Renal cortex interstitium (tissue), 11 donors: ENCODE measurements around the gene COMMD10. TPM values are rescaled to one million over a fixed set of nuclear protein-coding genes. Genes with fewer than 3 reads are reported as not detected.
A peak's percentile ranks its signal among the peaks of the same experiment; 100 is the strongest.

Experiments used
- DNase-seq, 11 donors: peaks; one replicate each; pipeline ENCODE4 v3.0.0-alpha.2; 2013; ENCODE audit warnings: low read depth in 9 of 11, low spot score in 4 of 11; ENCODE audit errors: extremely low read depth in 1 of 11
- polyA plus RNA-seq, 3 donors: library from polyadenylated mRNA; unstranded; fragments of 120-200 nt; gene quantifications; one replicate each; pipeline ENCODE4 v1.2.1, GENCODE V29; 2013; ENCODE audit not compliant: insufficient read length in 3 of 3

Gene COMMD10
- polyA plus RNA-seq, 3 donors = 52.7 to 65.6 (median 57.3) TPM

DNA sequence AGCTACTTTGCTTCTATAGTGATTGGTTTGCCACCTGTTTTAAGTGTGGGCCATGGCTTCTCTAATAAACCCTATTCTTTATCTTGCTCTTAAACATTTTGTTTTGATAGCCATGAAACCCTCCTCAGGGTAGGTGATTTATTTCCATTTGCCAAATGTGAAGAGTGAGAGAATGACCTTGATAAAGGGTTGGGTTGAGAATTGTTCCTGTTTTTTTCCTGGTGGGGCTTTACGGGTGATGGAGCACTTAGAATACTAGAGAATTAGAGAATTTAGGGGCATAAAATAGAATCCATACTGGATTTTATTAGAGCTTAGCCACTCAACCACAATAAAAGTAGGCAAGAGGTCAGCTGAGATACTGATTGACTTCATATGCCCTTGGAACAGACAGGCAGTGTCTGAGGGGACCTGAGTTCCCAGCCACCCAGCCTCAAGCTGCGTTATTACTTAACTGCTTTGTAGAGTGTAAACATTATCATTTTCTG, 68.9 kb downstream of the COMMD10 start:
- no peak for DNase-seq

DNA sequence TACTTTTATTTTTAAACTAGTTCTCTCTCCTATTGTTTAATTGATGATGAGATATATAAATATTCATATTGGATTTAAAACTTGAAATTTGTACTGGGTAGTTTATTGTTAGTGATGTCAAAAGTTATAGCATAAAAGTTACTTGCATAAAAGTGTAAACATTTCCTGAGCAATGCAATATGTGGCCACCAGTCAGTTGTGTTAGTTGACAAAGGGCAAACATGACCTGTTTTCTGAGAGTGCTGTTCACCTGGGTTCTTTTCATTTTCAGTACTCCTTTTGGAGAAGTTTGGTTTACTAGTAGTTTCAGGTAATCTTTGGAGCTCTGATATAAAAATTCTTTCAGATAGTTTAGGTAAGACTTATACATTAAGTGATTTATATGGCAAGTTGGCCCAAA, 69.4 kb downstream of the COMMD10 start:
- DNase-seq = no peak

DNA sequence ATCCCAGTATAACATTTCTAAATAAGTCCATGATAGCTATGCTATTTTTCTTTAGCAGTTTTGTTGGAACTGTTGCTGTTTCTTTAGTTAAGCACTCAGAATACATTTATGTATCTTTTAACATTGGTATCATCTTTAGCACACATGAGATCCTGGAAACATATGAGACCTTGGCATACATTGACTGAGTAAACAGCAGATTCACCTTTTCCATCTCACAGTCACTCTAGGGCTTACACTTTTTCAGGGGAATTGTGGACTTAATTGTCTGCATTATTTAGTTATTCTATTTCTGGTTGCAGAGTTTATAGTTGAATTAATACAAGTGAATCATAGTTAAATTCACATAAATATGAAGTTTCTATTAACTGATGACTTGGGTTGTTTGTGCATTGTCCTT, 70.1 kb downstream of the COMMD10 start:
- no peak for DNase-seq

DNA sequence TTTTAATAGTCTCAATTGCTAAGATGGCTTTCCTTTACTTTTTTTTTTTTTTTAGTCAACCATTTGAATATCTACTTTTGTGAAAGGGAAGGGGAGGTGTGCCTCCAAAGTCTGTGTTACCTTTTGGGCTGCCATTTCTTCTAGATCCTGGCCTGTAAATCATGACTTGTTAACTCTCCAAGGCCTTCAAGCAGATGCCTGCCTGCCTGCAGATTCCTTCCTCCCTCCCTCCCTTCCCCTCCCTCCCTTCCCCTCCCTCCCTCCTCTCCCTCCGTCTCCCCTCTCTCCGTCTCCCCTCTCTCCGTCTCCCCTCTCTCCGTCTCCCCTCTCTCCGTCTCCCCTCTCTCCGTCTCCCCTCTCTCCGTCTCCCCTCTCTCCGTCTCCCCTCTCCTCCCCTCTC, 73.1 kb downstream of the COMMD10 start:
- DNase-seq = no peak

GRCh38 chr5:116159006-116159405, 74.2 kb downstream of the COMMD10 start:
- DNase-seq = no peak

DNA sequence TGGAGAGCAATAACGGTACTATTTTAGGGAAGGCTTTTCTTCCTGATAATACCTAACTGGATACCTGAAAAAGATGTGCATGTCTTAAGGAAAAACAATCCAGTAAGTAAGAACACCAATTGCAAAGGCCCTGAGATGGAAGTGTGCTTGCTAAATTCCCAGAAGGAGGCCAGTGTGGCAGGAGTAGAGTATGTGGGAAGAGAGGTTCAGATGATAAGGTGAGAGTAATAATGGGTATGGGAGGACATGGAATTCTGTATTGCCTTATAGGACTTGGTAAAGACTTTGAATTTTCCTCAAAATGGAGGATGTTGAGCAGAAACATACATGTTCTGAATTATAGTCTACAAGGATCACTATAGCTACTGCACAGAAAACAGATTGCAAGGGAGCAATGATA, 89.3 kb downstream of the COMMD10 start:
- no peak for DNase-seq

GRCh38 chr5:116176121-116176520, 91.3 kb downstream of the COMMD10 start:
- DNase-seq = no peak

DNA sequence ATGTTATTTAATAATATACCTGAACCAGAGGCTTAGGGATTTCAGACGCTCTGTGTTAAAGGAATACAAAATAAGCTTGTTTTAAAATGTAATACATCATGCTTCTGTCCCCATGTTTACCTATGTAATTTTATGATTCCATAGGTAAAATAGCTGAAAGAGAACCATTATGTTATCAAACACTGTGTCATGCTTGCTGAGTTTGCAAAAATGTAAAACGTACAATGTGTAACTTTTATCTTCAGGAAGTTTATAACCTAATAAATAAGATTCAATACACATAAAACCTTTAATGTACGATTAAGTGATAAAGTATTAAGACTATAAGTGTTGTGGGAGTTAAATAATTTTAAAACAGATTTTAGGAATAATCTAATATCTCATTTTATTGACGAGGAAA, 94.1 kb downstream of the COMMD10 start:
- no peak for DNase-seq

DNA sequence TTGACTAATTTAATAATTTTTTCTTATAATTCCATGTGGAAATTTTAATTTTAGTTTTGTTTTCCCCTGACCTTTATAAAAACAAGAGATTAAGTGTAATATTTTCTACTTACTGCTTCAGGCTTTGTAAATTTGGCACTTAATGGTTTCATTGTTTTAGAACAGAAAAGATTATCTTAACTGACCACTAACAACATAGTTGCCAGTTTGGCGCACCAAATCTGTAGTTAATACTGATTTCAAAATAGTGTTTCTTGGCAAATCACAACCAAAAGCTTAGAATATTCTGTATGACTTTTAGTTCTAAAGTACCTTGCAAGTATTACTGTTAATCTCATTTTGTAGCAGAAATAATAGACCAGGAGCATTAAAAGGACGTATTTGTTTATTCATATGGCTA, 124.3 kb downstream of the COMMD10 start:
- no peak for DNase-seq

GRCh38 chr5:116212225-116212624, 127.4 kb downstream of the COMMD10 start:
- no peak for DNase-seq

DNA sequence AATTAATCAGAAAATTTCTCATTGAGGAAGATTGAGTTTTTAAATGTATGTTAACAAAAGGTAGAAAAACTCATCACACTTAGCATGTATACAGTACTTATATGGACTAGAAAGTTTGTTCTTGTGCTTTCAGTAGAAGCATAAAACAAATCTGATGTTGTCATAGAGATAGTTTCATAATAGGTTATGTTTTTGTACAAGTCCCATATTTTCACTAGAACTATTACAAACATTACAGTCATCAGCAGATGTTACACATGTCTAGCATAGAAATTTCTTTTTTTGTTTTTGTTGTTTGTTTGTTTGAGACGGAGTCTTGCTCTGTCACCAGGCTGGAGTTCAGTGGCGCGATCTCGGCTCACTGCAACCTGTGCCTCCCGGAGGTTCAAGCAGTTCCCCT, 131.4 kb downstream of the COMMD10 start:
- DNase-seq = no peak

GRCh38 chr5:116225281-116225922, 140.6 kb downstream of the COMMD10 start:
- DNase-seq = no peak

DNA sequence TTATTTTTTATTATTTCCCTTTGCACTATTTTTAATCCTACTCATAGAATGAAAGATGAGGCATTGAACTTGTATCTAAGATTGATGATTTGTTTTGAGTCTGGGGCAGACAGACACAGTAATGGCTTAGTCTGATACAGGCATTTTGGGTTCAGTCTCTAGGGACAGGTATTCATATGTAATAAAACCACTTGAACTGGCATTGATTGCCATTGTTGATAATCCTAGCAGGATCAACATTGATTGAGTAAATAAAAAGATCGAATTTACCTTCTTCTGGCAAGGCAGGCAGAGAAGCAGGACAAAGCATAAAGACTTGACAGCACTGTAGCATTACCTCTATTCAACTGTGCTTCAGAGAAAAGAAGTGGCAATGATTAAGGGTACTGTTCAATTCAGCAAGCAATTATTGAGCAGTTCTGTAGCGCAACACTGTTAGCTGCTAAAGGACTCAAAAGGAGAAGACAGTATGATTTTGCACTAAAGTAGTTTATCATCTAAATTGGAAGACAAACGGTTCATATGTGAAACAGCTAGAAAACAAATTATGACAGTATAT, 144.4 kb downstream of the COMMD10 start:
- DNase-seq = no peak

DNA sequence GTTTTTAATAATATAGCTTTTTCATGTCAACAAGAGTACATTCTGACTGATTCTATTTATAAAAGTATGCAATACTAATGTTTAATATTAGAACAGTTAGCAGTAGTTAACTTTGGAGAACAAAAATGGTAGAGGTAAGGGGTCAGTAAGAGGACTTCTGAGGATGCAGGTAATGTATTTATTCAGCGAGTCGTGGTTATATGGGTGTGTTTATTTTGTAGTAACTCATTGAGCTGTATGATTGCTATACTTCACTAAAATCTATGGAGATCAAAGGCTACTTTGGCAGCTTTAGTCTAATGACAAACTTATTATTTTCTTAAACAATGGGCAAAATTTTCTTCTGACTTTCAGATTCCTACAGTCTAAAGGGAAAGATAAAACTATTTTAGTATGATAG, 146.5 kb downstream of the COMMD10 start:
- DNase-seq = no peak

GRCh38 chr5:116234681-116235080, 149.9 kb downstream of the COMMD10 start:
- no peak for DNase-seq

DNA sequence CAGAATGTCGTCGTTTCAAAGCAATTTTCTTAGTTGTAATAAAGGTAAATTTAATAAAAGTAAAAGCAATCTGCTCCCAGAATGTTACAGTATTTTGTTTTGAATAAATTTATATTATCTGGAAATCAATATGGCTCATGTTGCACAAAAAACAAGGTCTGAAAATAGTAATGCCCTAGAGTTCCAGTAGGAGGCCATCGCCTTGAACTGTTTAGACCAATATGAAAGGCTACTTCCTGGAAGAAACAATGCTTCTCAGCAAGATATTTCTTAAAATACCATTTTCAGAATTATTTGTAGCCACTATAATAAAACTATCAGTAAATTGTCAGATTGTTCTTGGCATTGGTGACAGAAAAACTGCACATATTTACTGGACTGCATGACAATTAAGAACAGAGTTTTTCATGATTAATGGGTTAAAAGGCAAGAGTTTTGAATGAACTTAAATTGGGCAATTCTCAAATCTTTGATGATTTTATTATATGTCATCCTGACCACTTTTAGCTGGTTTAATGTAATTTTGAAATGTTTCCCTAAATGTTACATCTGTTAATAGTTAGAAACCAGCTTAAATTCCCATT, 153.2 kb downstream of the COMMD10 start:
- peak in 5 of 11 donors; percentile 12 to 44 (median 29) for DNase-seq

- DNase-seq = peak in 3 of 11 donors; percentile 13 to 31 (median 23)
Observed at GRCh38 chr5:116242343-116242742, 157.5 kb downstream of the COMMD10 start.

GRCh38 chr5:116248432-116248831, 163.6 kb downstream of the COMMD10 start:
- DNase-seq = no peak

DNA sequence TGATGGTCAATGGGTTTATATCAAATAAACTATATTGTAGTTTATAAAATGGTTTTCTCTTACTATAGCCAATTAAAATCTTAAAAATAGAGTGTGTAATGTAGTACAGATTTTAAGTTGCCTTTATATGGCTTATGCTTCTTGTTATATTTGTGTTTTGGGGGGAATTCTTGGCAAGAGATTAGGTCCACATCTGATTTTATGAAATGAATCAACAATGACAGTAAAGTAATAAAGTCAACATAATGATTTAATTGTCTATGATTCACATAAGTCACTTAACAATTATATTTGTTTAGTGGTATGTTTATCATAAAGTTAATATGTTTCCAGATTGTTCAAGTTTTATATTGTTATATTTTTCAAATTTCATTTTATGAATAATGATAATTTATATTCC, 164.8 kb downstream of the COMMD10 start:
- DNase-seq = no peak

- no peak for DNase-seq
Observed at GRCh38 chr5:116256717-116257116, 171.9 kb downstream of the COMMD10 start.

DNA sequence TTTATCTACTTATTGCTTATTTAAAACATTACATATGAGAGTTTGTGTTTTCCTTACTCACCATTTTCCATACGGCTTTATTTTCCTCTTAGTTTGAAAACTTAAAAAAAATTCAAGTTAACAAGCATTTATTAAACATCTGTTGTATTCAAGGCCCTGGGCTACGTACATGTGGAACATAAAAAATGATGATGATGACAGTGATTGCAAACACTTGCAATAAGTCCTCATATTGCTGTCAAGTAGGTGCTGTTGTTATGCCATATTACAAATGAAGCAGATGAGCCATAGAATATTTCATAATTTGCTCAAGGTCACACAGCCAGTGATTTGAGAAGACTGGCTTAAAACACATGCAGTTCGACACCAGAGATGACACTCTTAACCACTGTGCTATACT, 180.6 kb downstream of the COMMD10 start:
- no peak for DNase-seq
